ENCODE data around the gene CS.

DNA sequence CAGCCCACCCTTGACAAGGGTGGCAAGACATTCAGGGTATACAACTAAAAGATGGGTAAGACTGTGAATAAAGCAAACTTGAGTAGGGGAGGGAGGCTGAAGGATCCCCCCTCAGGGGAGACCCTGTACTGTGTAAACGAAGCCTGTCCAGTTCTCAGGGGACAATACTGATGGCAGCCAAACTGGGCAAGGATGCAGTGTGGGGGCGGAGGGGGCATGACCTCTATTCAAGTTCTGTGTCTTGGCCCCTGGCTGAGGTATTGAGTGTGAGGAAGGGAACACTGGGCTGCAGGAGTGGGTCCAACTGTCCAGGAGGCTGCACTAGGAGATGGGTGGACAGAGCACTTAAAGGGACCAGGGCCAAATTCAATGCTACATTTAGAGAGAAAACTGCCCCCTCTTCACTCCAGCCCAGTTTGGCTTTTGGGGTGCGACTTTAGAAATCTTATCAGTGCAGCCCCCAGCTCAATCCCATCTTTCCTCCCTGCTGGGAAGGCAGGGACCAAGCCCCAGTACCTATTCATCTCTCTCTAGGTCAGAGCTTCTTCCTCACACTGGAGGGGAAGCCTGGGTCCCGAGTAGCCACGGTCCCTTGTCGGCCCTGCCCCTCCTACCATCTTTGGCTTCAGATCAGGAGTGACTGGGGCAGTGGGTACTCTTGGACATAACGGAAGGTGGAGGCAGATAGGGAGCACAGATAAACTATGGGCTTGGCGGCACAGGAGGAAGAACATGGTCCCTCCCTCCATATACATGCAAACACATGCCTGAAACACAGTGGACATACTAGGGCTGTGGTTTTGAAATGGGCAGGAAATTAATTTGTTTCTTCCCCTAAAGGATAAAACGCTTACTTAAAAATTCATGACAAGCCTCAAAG, 58.5 kb downstream of the CS start:
- TF ChIP-seq, protein P1, sequence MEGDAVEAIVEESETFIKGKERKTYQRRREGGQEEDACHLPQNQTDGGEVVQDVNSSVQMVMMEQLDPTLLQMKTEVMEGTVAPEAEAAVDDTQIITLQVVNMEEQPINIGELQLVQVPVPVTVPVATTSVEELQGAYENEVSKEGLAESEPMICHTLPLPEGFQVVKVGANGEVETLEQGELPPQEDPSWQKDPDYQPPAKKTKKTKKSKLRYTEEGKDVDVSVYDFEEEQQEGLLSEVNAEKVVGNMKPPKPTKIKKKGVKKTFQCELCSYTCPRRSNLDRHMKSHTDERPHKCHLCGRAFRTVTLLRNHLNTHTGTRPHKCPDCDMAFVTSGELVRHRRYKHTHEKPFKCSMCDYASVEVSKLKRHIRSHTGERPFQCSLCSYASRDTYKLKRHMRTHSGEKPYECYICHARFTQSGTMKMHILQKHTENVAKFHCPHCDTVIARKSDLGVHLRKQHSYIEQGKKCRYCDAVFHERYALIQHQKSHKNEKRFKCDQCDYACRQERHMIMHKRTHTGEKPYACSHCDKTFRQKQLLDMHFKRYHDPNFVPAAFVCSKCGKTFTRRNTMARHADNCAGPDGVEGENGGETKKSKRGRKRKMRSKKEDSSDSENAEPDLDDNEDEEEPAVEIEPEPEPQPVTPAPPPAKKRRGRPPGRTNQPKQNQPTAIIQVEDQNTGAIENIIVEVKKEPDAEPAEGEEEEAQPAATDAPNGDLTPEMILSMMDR (IDR thresholded peaks at IDR 0.05), result no peak
- TF ChIP-seq EZH2 (IDR thresholded peaks at IDR 0.05) (no peak), EZH2phosphoT487 (IDR thresholded peaks at IDR 0.05) (no peak)

Measured in neural progenitor cell (in vitro differentiated cells).